GM20000 (cell line): ENCODE measurements around the gene TK2.
"Not testable (repeated sequence)": the region's sequence is repeated elsewhere in the genome, so short reads cannot be mapped to it uniquely, and the experiment has no call there.

Experiments used
- DNase-seq: peaks from one replicate; pipeline ENCODE4 v3.0.0; 2012; ENCODE audit warnings: low spot score
- TF ChIP-seq, protein P1 (sequence below): IDR thresholded peaks from 2 replicates; pipeline ENCODE4 v1.5.1; 2012; ENCODE audit warnings: mild to moderate bottlenecking, control low read depth; ENCODE audit errors: extremely low read depth, missing control alignments

The TK2 gene

DNA sequence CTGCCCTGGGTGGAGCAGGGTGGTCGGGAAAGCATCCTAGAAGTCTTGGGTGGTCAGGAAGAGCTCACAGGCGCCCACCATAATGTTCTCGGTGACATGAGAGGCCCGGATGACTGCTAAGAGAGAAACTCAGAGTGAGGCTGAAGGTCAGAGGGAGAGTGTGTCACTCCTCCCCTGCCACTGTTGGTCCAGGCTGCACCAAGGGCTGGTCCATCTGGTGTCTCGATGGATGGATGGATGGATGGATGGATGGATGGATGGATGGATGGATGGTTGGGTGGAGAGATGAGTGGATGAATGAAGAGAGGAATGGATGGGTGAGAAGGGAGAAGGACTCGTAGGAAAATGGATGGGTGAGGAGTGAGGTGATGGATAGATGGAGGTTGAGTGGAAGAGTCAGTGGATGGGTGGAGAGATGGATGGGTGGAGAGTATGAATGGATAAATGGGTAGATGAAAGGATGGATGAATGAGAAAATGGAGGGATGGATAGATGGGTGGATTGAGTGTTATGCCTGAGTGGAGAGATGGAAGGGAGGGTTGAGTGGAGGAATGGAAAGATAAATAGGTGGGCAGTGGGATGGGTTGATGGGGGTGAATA, 79.9 kb downstream of the TK2 start:
- no peak for DNase-seq
- TF ChIP-seq, protein P1, sequence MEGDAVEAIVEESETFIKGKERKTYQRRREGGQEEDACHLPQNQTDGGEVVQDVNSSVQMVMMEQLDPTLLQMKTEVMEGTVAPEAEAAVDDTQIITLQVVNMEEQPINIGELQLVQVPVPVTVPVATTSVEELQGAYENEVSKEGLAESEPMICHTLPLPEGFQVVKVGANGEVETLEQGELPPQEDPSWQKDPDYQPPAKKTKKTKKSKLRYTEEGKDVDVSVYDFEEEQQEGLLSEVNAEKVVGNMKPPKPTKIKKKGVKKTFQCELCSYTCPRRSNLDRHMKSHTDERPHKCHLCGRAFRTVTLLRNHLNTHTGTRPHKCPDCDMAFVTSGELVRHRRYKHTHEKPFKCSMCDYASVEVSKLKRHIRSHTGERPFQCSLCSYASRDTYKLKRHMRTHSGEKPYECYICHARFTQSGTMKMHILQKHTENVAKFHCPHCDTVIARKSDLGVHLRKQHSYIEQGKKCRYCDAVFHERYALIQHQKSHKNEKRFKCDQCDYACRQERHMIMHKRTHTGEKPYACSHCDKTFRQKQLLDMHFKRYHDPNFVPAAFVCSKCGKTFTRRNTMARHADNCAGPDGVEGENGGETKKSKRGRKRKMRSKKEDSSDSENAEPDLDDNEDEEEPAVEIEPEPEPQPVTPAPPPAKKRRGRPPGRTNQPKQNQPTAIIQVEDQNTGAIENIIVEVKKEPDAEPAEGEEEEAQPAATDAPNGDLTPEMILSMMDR = no peak

DNA sequence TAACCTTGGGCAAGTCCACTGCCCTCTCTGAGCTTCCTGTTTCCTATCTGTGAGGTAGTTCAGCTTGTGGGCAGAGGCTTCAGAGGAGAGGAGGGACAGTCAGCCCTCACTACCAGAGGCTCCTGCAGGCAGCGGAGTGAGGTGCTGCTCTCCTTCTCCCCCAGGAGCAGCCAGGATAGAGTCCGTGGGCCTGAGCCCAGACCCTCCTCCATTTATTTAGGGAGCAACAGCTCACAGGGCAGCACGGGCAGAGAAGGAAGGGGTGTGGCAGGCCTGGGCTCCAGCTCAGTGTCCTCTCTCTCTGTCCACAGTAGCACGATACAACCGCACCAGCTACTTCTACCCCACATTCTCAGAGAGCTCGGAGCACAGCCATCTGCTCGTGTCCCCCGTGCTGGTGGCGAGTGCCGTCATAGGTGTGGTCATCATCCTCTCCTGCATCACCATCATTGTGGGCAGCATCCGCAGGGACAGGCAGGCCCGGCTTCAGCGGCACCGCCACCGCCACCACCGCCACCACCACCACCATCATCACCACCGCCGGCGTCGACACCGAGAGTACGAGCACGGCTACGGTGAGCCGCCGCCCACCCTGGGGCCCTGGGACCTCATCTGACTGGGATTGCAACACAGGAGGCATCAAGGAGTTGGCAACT, 80.5 kb downstream of the TK2 start:
- TF ChIP-seq, protein P1 = no peak
- no peak for DNase-seq

DNA sequence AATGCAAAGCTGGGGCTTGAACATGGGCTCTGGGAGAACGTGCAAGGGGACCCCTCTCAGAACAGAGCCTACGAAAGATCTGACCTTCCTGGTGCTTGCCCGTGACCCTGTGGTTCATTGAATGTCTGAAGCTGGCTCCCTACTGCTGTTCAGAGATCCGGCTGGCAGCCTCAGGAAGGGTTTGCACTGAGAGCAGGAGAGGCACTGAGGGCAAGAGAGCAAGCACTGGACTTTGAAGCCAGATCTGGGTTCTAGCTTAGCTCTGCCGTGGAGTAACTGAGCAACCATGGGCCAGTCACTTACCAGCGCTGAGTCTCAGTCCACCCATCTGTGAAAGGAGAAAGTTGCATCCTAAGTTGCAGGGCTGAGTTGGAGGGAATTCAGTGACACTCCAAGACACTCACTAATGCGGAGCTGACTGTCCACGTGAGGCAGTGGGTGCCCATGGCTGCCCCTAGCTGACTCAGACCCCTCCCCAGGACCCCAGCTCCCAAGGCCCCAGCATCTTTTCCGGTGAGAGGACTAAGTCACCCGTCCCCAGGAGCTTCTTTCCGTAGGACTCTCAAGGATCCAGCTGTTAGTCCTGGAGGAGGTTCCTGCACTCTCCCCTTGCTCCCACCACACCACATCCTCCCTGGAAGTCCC, 81.5 kb downstream of the TK2 start:
- DNase-seq = no peak
- TF ChIP-seq, protein P1 = no peak

DNA sequence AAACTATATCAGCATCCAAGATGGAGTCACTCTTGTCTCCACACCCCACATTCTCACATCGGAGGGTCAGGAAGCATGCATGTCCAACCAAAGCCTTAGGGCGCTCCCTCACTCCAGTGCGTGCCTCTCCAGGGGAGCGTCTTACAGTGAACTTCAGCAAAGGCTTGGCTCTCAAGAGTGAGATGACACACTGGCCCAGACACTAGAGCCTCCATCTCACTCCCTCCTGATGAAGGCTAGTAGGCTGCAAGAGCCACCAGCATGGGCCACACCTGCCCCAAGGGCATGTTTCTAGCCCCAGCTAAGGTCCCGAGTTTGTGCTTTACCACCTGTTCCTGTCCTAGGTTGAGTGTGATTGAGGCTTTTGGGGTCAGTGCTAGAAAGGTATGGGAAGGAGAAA, 82.3 kb downstream of the TK2 start:
- DNase-seq = no peak
- TF ChIP-seq, protein P1 = no peak

DNA sequence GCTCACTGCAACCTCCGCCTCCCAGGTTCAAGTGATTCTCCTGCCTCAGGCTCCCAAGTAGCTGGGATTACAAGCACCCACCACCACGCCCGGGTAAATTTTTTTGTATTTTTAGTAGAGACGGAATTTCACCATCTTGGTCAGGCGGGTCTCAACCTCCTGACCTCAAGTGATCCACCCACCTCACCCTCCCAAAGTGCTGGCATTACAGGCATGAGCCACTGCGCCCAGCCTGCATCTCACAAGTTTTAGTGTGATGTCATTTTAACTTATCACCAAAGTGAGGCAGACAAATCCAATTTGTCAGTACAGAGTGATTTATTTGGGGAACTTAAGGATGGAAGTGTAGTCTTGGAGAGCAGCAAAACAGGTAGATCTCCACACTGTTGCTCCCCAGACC, 83.3 kb downstream of the TK2 start:
- not testable (repeated sequence) for DNase-seq

DNA sequence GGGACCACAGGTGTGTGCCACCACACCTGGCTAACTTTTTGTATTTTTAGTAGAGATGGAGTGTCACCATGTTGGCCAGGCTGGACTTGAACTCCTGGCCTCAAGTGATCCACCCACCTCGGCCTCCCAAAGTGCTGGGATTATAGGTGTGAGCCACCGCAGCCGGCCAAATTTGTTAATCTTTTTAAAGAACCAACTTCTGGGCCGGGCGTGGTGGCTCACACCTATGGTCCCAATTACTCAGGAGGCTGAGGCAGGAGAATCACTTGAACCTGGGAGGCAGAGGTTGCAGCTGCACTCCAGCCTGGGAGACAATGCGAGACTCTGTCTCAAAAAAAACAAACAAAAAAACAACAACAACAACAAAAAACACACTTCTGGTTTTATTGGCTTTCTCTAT, 84.0 kb downstream of the TK2 start:
- DNase-seq = not testable (repeated sequence)

DNA sequence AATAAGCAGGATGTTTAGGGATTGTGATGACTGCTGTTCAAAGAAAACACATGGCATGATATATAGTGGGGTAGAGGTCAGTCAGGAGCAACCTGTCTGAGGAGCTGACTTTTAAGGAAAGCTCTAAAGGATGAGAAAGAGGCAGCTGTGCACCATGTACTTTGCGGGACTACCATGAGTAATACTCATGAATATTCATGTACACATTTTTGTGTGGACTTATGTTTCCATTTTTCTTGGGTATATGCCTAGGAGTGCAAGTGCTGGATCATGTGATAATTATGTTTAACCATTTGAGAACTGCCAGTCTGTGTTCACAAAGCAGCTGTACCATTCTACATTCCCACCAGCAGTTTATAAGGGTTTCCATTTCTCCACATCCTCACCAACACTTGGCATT, 87.0 kb downstream of the TK2 start:
- no peak for DNase-seq
- TF ChIP-seq, protein P1 = no peak

DNA sequence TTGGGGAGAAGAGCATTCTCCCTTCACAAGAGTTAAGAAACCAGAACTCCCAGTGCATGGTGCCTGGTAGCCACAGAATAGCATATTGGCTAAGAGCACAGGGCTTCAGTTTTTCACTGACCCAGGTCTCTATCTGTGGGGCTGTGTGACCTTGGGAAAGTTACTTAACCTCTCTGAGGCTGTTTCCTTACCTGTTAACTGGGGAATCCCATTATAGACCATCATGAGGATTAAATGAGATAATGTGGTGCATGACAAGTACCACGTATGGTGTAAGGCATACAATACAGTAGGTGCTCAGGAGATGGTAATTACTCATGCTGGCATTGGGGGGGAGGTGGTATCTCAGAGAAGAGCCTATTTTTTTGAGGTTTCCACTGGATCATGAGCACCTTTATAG, 89.2 kb downstream of the TK2 start:
- DNase-seq = no peak
- TF ChIP-seq, protein P1 = no peak
